B cell (primary cell): ENCODE data around the gene CD226.

Source experiments
- EZH2 ChIP-seq: IDR thresholded peaks from 2 replicates; pipeline ENCODE4 v1.6.1; 2012; ENCODE audit warnings: borderline replicate concordance, low read depth, mild to moderate bottlenecking, moderate library complexity, low read length; ENCODE audit not compliant: insufficient read depth, poor library complexity, severe bottlenecking
- TF ChIP-seq, protein P1 (sequence below): fragments of 200-600 bp; IDR thresholded peaks from one replicate; pipeline ENCODE4 v1.8.0; 2022; ENCODE audit warnings: antibody characterized with exemption, mild to moderate bottlenecking

DNA sequence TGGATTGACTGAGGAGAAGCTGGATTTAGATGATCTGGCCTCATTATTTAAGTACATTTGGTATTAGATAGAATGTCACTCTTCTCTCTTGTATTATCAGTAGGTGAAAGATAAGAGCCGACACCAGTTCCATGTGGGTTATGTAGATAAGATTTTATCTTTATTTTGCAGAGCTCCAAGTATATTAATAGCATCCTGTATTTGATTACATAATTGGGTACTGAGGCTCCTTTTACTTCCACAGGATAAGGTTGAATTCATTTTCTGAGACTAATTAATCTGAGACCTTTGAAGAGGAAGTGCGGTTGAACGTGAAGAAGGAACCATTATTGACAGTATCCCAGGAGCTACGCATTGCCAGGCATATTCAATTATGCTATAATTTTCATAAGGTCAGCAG is 32.8 kb upstream of the CD226 start:
- TF ChIP-seq, protein P1, sequence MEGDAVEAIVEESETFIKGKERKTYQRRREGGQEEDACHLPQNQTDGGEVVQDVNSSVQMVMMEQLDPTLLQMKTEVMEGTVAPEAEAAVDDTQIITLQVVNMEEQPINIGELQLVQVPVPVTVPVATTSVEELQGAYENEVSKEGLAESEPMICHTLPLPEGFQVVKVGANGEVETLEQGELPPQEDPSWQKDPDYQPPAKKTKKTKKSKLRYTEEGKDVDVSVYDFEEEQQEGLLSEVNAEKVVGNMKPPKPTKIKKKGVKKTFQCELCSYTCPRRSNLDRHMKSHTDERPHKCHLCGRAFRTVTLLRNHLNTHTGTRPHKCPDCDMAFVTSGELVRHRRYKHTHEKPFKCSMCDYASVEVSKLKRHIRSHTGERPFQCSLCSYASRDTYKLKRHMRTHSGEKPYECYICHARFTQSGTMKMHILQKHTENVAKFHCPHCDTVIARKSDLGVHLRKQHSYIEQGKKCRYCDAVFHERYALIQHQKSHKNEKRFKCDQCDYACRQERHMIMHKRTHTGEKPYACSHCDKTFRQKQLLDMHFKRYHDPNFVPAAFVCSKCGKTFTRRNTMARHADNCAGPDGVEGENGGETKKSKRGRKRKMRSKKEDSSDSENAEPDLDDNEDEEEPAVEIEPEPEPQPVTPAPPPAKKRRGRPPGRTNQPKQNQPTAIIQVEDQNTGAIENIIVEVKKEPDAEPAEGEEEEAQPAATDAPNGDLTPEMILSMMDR = no peak
- TF ChIP-seq EZH2 = no peak
